Measurements from ENCODE around the gene CD80. TPM values are rescaled to one million over a fixed set of nuclear protein-coding genes. Genes with fewer than 3 reads are reported as not detected.
"Not testable (repeated sequence)": the region's sequence is repeated elsewhere in the genome, so short reads cannot be mapped to it uniquely, and the experiment has no call there.

The CD80 gene
- total RNA-seq, 1 experiment from 2014 or later, result not detected

GRCh38 chr3:119553823-119554415, 5.5 kb downstream of the CD80 start:
- CTCF ChIA-PET, result no interaction called here
- no peaks in the 10 kb centered on the region for H3K9me3 Mint-ChIP-seq (ENCODE audit: unreplicated experiment)
- intact Hi-C loops (cut with micrococcal nuclease; ENCODE audit: unreplicated experiment), result no loop called here
- TF ChIP-seq CTCF (IDR thresholded peaks at IDR 0.05; ENCODE audit: insufficient read depth in 1 of 2, low read depth in 1 of 2, low read length in 1 of 2, severe bottlenecking in 1 of 2, unreplicated experiment in 1 of 2), result no peak
- peaks cover 18% of the 10 kb centered on the region for H3K27me3 Mint-ChIP-seq (ENCODE audit: insufficient read depth, unreplicated experiment)
- Histone ChIP-seq H3K36me3 (ENCODE audit: control insufficient read depth, insufficient read depth, low read length) (no peaks in the 10 kb centered on the region), H3K4me1 (no peaks in the 10 kb centered on the region), H3K27me3 (replicated peaks; ENCODE audit: control insufficient read depth, insufficient read depth, low read length) (no peaks in the 10 kb centered on the region; the same call in 1 of the 2 replicates), H3K4me3 (ENCODE audit: low read depth, low read length) (no peak overlapping the region), H3K9me3 (no peaks in the 10 kb centered on the region)
- no peaks in the 10 kb centered on the region for H3K36me3 Mint-ChIP-seq (ENCODE audit: insufficient read depth, unreplicated experiment)
- no peak overlapping the region for H3K4me3 Mint-ChIP-seq (ENCODE audit: unreplicated experiment)
- no peak for DNase-seq
- H3K4me1 Mint-ChIP-seq (ENCODE audit: low read depth, unreplicated experiment), result no peaks in the 10 kb centered on the region
- H3K27ac Mint-ChIP-seq (ENCODE audit: unreplicated experiment), result no peak overlapping the region
- POLR2A ChIA-PET, result no interaction called here
- BruUV-seq (replicated peaks), result no TSS peak

- H3K4me1 Mint-ChIP-seq (ENCODE audit: low read depth, unreplicated experiment); H3K36me3 Mint-ChIP-seq (ENCODE audit: insufficient read depth, unreplicated experiment); H3K27ac Mint-ChIP-seq (ENCODE audit: unreplicated experiment); CTCF ChIA-PET; POLR2A ChIA-PET; DNase-seq; H3K4me3 Mint-ChIP-seq (ENCODE audit: unreplicated experiment); H3K9me3 Mint-ChIP-seq (ENCODE audit: unreplicated experiment); H3K4me3 ChIP-seq (ENCODE audit: low read depth, low read length); BruUV-seq (replicated peaks); H3K4me1 ChIP-seq; H3K27me3 ChIP-seq (replicated peaks; ENCODE audit: control insufficient read depth, insufficient read depth, low read length); H3K9me3 ChIP-seq; H3K36me3 ChIP-seq (ENCODE audit: control insufficient read depth, insufficient read depth, low read length); intact Hi-C loops (cut with micrococcal nuclease; ENCODE audit: unreplicated experiment): not testable (repeated sequence)
- H3K27me3 Mint-ChIP-seq (ENCODE audit: insufficient read depth, unreplicated experiment), result peaks cover 16% of the 10 kb centered on the region
Measured at GRCh38 chr3:119552928-119553327, 6.5 kb downstream of the CD80 start.

- H3K9me3 Mint-ChIP-seq (ENCODE audit: unreplicated experiment), result no peaks in the 10 kb centered on the region
- TF ChIP-seq CTCF (IDR thresholded peaks at IDR 0.05; ENCODE audit: insufficient read depth in 1 of 2, low read depth in 1 of 2, low read length in 1 of 2, severe bottlenecking in 1 of 2, unreplicated experiment in 1 of 2), result no peak
- H3K27me3 Mint-ChIP-seq (ENCODE audit: insufficient read depth, unreplicated experiment), result peaks cover 6% of the 10 kb centered on the region
- no peaks in the 10 kb centered on the region for H3K27me3 ChIP-seq (replicated peaks; ENCODE audit: control insufficient read depth, insufficient read depth, low read length)
- BruUV-seq (replicated peaks), result no TSS peak
- H3K4me3 Mint-ChIP-seq (ENCODE audit: unreplicated experiment), result no peak overlapping the region
- POLR2A ChIA-PET, result no interaction called here
- H3K4me3 ChIP-seq (ENCODE audit: low read depth, low read length), result no peak overlapping the region
- no peak for DNase-seq
- no peaks in the 10 kb centered on the region for H3K9me3 ChIP-seq
- intact Hi-C loops (cut with micrococcal nuclease; ENCODE audit: unreplicated experiment), result no loop called here
- no peaks in the 10 kb centered on the region for H3K4me1 ChIP-seq
- H3K27ac Mint-ChIP-seq (ENCODE audit: unreplicated experiment), result no peak overlapping the region
- CTCF ChIA-PET, result no interaction called here
- H3K4me1 Mint-ChIP-seq (ENCODE audit: low read depth, unreplicated experiment), result no peaks in the 10 kb centered on the region
- H3K36me3 Mint-ChIP-seq (ENCODE audit: insufficient read depth, unreplicated experiment), result no peaks in the 10 kb centered on the region
- H3K36me3 ChIP-seq (ENCODE audit: control insufficient read depth, insufficient read depth, low read length), result no peaks in the 10 kb centered on the region
Measured at GRCh38 chr3:119551598-119551997, 7.8 kb downstream of the CD80 start.

Measured in Caco-2 (cell line).